Uterus (tissue), 2 donors: ENCODE data around the gene NR3C2.

ENCODE experiments used
- CTCF ChIP-seq, 4 experiments: fragments of 200-600 bp in 2 of 4; fragments of 450-650 bp in 2 of 4; sonication (generic) in 2 of 4; IDR thresholded peaks; one replicate each; pipeline ENCODE4 v1.5.1; 2016 to 2019; ENCODE audit warnings: antibody characterized with exemption in 4 of 4, mild to moderate bottlenecking in 2 of 4, moderate library complexity in 1 of 4
- POLR2A ChIP-seq, 2 donors: fragments of 450-650 bp; IDR thresholded peaks; one replicate each; pipeline ENCODE4 v1.6.1; 2016; ENCODE audit warnings: antibody characterized with exemption in 2 of 2, mild to moderate bottlenecking in 1 of 2, moderate library complexity in 1 of 2

DNA sequence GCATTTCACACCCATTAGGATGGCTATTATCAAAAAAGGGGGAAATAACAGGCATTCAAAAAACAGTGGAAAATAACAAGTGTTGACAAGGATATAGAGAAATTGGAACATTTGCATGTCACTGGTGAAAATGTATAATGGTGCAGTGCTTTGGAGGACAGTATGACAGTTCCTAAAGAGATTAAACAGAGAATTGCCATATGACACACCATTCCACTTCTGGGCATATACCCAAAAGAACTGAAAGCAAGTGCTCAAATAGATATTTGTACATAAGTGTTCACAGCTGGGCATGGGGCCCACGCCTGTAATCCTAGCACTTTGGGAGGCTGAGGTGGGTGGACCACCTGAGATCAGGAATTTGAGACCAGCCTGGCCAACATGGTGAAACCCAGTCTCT is 348.1 kb downstream of the NR3C2 start:
- TF ChIP-seq POLR2A (IDR thresholded peaks at IDR 0.05) (no peak), CTCF (IDR thresholded peaks at IDR 0.05) (no peak)
